ENCODE measurements around the gene RAB30.

The RAB30 gene

DNA sequence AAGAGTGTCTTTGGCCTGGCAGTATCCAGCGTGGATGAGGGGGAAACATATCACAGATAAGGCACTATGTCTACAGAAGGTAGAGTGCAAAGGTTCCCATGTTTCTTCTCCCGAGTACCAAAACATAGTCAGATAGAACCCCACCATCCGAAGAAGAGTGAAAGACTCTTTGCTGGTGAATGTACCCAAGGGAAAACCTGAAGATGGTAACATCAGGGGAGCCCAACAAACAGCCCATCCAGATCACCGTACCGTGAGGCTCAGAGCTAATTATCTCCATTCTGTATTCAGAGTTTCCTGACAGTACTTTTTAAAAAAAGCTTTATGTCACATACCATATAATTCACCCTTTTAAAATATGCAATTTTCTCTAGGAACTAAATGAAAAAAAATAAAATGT is 44.4 kb downstream of the RAB30 start:
- no peak overlapping the region for H3K4me3 ChIP-seq (ENCODE audit: control insufficient read depth, low read depth, low read length)
- no peak for DNase-seq (ENCODE audit: low read depth)
- TF ChIP-seq, protein P1, sequence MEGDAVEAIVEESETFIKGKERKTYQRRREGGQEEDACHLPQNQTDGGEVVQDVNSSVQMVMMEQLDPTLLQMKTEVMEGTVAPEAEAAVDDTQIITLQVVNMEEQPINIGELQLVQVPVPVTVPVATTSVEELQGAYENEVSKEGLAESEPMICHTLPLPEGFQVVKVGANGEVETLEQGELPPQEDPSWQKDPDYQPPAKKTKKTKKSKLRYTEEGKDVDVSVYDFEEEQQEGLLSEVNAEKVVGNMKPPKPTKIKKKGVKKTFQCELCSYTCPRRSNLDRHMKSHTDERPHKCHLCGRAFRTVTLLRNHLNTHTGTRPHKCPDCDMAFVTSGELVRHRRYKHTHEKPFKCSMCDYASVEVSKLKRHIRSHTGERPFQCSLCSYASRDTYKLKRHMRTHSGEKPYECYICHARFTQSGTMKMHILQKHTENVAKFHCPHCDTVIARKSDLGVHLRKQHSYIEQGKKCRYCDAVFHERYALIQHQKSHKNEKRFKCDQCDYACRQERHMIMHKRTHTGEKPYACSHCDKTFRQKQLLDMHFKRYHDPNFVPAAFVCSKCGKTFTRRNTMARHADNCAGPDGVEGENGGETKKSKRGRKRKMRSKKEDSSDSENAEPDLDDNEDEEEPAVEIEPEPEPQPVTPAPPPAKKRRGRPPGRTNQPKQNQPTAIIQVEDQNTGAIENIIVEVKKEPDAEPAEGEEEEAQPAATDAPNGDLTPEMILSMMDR (IDR thresholded peaks at IDR 0.05; ENCODE audit: control insufficient read depth, insufficient read depth, low read depth, low read length, missing control alignments), result no peak

DNA sequence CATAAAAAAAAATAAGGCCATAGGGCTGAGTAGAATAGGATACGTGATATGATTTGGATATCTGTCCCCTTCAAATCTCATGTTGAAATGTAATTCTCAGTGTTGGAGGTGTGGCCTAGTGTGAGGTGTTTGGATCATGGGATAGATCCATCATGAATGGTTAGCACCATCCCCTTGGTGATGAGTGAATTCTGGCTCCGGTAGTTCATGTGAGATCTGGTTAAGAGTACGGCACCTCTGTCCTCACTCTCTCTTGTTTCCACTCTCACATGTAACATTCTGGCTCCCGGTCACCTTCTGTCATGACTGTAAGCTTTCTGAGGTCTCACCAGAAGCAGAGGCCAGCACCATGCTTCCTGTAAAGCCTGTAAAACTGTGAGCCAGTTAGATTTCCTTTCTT is 45.5 kb downstream of the RAB30 start:
- TF ChIP-seq, protein P1 (IDR thresholded peaks at IDR 0.05; ENCODE audit: control insufficient read depth, insufficient read depth, low read depth, low read length, missing control alignments), result no peak
- no peak overlapping the region for H3K4me3 ChIP-seq (ENCODE audit: control insufficient read depth, low read depth, low read length)
- DNase-seq (ENCODE audit: low read depth), result no peak

DNA sequence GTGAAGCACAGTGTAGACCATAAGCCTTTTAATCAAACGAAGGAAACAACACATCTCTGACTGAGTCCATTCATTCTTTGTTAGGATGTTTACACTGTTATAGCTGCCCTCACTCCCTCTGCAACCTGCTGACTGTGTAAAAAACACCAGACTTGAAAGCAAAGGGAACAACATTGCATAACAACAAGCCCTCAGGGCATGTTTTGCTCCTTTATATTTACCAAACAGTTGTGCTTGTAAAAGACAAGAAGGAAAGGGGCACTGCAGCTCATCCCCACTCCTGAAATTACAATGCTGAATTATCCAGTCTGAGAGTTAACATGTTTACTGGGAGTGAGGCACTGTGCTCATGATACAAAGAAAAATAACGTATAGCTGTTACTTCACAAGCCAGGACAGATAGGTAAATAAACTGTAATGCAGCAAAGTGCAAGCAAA is 46.4 kb downstream of the RAB30 start:
- DNase-seq (ENCODE audit: low read depth), result no peak
- no peak overlapping the region for H3K4me3 ChIP-seq (ENCODE audit: control insufficient read depth, low read depth, low read length)
- TF ChIP-seq, protein P1 (IDR thresholded peaks at IDR 0.05; ENCODE audit: control insufficient read depth, insufficient read depth, low read depth, low read length, missing control alignments), result no peak

DNA sequence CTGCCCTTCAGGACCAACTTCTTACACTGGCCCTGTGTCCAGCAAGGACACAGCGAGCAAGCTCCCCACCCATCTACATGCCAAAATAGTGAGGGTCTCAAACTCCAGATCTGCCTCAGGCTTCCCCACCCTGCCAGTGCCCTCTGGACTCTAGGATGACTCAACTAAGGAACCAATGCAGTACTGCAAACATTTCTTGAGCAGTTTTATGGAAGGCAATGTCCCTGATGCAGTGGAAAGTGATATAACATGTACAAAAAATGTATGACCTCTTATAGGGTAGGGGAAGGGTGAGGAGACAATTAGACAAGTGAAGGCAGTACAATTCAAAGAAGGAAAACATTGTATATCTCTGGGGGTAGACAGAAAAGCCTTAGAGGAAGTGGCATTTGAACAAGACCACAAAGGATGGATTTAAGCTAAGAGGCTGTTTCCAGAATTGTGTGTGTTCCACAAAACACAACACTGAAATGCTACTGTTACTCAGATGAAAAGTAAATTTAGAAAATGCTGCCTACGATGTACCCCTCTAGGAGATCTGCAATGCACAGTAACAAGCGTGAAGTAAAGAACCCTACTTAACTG is 47.3 kb downstream of the RAB30 start:
- no peak overlapping the region for H3K4me3 ChIP-seq (ENCODE audit: control insufficient read depth, low read depth, low read length)
- DNase-seq (ENCODE audit: low read depth), result no peak
- TF ChIP-seq, protein P1 (IDR thresholded peaks at IDR 0.05; ENCODE audit: control insufficient read depth, insufficient read depth, low read depth, low read length, missing control alignments), result no peak

DNA sequence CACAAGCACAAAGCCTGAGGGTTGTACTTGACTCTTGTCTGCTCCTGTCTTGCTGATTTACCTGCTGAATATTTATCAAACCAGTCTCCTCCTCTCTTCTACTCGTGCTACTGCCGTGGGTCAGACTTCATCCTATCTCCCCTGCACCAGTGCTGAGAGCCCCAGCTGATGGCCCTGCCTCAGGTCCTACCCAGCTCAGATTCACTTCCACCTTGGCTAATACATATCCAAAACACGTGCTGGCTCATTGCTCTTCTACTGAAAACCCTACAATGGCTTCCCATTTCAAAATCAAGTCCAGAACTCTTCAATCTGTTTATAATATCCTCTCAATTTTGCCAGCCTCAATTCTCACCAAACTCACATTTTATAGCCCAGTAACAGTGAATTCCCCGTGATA is 48.3 kb downstream of the RAB30 start:
- no peak overlapping the region for H3K4me3 ChIP-seq (ENCODE audit: control insufficient read depth, low read depth, low read length)
- TF ChIP-seq, protein P1 (IDR thresholded peaks at IDR 0.05; ENCODE audit: control insufficient read depth, insufficient read depth, low read depth, low read length, missing control alignments), result no peak
- no peak for DNase-seq (ENCODE audit: low read depth)

DNA sequence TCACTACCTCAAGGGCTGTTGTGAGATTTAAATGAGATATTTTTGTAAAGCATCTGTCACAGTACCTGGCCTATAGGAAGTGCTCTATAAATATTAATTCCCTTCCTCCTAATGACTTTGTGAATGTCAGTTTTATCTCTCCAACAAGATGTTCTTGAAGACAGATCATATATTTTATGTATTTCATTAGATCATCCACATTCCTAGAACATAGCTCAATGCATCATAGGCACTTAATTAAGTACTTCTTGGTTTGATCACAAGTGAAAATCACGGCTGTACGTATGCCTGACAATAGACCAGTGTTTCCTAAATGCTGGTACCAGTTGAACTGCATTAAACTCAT is 49.9 kb downstream of the RAB30 start:
- no peak overlapping the region for H3K4me3 ChIP-seq (ENCODE audit: control insufficient read depth, low read depth, low read length)
- TF ChIP-seq, protein P1 (IDR thresholded peaks at IDR 0.05; ENCODE audit: control insufficient read depth, insufficient read depth, low read depth, low read length, missing control alignments), result no peak
- no peak for DNase-seq (ENCODE audit: low read depth)

Measured in AG09309 (cell line).